ENCODE data around the gene CAMSAP2.

DNA sequence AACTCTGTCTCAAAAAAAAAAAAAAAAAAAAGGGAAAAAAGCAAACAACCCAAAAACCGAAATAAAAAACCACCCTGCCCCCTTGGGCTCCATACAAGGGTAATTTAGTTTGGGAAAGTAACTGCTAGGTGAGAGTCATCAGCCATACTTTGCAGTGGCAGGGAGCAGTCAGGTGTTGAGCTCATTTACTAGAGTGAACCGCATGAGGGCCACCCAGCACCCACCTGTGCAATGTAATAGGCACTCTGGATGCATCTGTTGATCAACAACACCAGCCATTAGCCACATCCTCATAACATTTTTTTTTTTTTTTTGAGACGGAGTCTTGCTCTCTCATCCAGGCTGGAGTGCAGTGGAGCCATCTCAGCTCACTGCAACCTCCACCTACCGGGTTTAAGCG lies 165.1 kb downstream of the CAMSAP2 start:
- TF ChIP-seq, protein P1, sequence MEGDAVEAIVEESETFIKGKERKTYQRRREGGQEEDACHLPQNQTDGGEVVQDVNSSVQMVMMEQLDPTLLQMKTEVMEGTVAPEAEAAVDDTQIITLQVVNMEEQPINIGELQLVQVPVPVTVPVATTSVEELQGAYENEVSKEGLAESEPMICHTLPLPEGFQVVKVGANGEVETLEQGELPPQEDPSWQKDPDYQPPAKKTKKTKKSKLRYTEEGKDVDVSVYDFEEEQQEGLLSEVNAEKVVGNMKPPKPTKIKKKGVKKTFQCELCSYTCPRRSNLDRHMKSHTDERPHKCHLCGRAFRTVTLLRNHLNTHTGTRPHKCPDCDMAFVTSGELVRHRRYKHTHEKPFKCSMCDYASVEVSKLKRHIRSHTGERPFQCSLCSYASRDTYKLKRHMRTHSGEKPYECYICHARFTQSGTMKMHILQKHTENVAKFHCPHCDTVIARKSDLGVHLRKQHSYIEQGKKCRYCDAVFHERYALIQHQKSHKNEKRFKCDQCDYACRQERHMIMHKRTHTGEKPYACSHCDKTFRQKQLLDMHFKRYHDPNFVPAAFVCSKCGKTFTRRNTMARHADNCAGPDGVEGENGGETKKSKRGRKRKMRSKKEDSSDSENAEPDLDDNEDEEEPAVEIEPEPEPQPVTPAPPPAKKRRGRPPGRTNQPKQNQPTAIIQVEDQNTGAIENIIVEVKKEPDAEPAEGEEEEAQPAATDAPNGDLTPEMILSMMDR (IDR thresholded peaks at IDR 0.05): no peak
- TF ChIP-seq POLR2AphosphoS5 (IDR thresholded peaks at IDR 0.05) (no peak), POLR2A (IDR thresholded peaks at IDR 0.05) (no peak)
